HFFc6 (cell line): ENCODE measurements around the gene LBHD2. TPM values are rescaled to one million over a fixed set of nuclear protein-coding genes. Genes with fewer than 3 reads are reported as not detected.
A peak's percentile ranks its signal among the peaks of the same experiment; 100 is the strongest.

ENCODE experiments used
- DNase-seq: peaks from one replicate; pipeline ENCODE4 v3.0.0-alpha.2; 2018
- H3K27ac Mint-ChIP-seq: 2 replicates; pipeline ENCODE4 v1.8.0; 2020; ENCODE audit warnings: mild to moderate bottlenecking, mixed read lengths
- H3K27me3 Mint-ChIP-seq: 2 replicates; pipeline ENCODE4 v1.8.0; 2021; ENCODE audit warnings: mild to moderate bottlenecking, moderate library complexity, mixed read lengths; ENCODE audit not compliant: insufficient read depth
- H3K36me3 Mint-ChIP-seq: 2 replicates; pipeline ENCODE4 v1.8.0; 2021; ENCODE audit warnings: low read depth, mixed read lengths
- H3K4me1 Mint-ChIP-seq: 2 replicates; pipeline ENCODE4 v1.8.0; 2020; ENCODE audit warnings: low read depth, mixed read lengths
- H3K4me3 Mint-ChIP-seq: 2 replicates; pipeline ENCODE4 v1.8.0; 2020; ENCODE audit warnings: mild to moderate bottlenecking, moderate library complexity, mixed read lengths
- H3K9me3 Mint-ChIP-seq: 2 replicates; pipeline ENCODE4 v1.8.0; 2020; ENCODE audit warnings: mild to moderate bottlenecking, mixed read lengths
- total RNA-seq, 6 experiments: library from RNA; stranded (reverse); fragmentation: NEBNext Ultra II Directional; extraction: Animal tissue kit (Norgen Biotek cat#: 25700); gene quantifications; 2 replicates in 1 of 6; 3 replicates in 5 of 6; pipeline ENCODE4 v1.2.3, GENCODE V29; 2021
- TF ChIP-seq, protein P1 (sequence below): fragments of 200-600 bp; sonication (generic); IDR thresholded peaks from 2 replicates; pipeline ENCODE4 v1.5.0; 2021; ENCODE audit warnings: antibody characterized with exemption, mild to moderate bottlenecking

The LBHD2 gene
- total RNA-seq, 6 experiments from 2014 or later = not detected

DNA sequence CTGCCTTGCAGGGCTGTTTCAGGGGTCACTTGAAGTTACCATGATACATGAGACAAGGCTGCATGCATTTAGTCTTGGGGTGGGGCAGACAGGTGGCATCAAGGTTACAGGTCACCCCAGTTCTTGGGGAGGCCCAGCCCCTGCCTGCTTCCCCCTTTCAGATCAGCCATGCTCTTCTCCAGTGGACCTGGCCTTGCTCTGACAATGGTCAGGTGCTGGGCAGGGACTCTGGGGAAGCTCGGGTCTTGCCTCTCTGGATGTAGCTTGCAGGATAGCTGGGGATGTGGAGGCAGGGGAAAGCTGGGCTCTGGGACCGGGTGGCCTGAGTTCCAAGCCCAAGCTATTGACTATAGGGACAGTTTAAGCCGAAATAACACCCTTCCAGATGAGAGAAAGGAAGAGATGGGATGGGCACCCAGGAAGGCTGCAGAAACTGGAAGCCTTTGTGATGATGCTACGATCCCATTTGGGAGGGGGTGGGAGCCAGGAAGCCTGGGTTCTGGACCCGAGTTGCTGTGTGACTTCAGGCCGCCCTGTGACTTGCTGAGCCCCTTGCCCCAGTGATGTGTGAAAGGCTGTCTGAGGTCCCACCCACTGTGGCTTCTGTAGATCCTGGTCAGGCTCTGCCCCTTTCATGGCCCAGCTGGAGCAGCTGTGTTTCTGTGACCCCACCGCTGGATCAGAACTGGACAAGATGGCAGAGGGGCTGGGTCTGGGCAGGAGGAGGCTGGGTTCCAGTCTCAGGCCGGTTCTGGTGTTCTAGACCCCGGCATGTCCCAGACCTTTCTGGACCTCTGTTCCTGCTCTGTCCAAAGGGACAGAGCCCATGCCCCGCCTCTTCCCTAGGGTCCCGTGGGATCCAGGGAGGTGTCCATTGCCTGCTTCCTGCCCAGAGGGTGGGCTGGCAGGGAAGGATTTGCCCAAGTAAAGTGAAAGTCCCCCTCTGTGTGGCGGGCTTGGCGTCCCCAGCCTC, 41.4 kb downstream of the LBHD2 start:
- no peak overlapping the region for H3K27ac Mint-ChIP-seq
- H3K36me3 Mint-ChIP-seq = no peaks in the 10 kb centered on the region
- H3K4me3 Mint-ChIP-seq = no peak overlapping the region
- peaks cover 2% of the 10 kb centered on the region; the same call in 1 of the 2 replicates for H3K27me3 Mint-ChIP-seq
- no peak for DNase-seq
- peaks cover 37% of the 10 kb centered on the region for H3K4me1 Mint-ChIP-seq
- TF ChIP-seq, protein P1, sequence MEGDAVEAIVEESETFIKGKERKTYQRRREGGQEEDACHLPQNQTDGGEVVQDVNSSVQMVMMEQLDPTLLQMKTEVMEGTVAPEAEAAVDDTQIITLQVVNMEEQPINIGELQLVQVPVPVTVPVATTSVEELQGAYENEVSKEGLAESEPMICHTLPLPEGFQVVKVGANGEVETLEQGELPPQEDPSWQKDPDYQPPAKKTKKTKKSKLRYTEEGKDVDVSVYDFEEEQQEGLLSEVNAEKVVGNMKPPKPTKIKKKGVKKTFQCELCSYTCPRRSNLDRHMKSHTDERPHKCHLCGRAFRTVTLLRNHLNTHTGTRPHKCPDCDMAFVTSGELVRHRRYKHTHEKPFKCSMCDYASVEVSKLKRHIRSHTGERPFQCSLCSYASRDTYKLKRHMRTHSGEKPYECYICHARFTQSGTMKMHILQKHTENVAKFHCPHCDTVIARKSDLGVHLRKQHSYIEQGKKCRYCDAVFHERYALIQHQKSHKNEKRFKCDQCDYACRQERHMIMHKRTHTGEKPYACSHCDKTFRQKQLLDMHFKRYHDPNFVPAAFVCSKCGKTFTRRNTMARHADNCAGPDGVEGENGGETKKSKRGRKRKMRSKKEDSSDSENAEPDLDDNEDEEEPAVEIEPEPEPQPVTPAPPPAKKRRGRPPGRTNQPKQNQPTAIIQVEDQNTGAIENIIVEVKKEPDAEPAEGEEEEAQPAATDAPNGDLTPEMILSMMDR = no peak
- no peaks in the 10 kb centered on the region for H3K9me3 Mint-ChIP-seq

DNA sequence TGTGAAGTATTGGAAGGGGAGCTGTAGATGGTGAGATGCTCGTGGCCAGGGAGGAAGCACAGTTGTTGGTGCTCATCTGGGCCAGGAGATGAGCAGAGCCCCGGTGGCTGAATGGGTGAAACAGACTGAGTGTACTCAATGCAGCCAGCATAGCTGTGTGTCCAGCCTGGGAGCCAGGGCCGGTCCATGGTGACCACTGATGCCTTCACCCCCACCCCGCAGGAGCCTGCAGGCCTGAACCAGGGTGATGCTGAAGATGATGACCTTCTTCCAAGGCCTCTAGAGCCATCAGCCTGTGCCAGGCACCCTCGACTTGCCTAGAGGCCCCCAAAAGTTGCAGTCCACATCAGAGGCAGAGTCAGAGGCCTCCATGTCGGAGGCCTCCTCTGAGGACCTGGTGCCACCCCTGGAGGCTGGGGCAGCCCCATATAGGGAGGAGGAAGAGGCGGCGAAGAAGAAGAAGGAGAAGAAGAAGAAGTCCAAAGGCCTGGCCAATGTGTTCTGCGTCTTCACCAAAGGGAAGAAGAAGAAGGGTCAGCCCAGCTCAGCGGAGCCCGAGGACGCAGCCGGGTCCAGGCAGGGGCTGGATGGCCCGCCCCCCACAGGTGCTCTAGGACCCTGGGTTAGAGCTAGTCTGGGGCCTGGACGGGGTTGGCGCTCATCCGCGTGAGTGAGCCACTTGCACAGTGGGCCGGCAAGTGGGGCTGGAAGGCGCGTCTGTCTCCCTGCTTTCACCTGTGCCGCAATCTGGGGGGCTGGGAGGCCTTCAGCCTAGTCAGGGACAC, 42.3 kb downstream of the LBHD2 start:
- H3K27ac Mint-ChIP-seq = no peak overlapping the region
- H3K9me3 Mint-ChIP-seq = no peaks in the 10 kb centered on the region
- TF ChIP-seq, protein P1 = no peak
- DNase-seq = no peak
- peaks cover 2% of the 10 kb centered on the region; the same call in 1 of the 2 replicates for H3K27me3 Mint-ChIP-seq
- no peaks in the 10 kb centered on the region for H3K36me3 Mint-ChIP-seq
- no peak overlapping the region for H3K4me3 Mint-ChIP-seq
- H3K4me1 Mint-ChIP-seq = peaks cover 37% of the 10 kb centered on the region

DNA sequence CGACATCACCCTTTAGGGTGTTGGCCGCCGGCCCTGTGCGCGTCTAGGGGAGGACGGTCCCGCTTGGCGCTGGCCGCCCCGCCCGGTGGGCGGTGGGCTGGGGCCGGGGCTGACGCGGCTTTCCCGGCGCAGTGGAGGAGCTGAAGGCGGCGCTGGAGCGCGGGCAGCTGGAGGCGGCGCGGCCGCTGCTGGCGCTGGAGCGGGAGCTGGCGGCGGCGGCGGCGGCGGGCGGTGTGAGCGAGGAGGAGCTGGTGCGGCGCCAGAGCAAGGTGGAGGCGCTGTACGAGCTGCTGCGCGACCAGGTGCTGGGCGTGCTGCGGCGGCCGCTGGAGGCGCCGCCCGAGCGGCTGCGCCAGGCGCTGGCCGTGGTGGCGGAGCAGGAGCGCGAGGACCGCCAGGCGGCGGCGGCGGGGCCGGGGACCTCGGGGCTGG, 42.9 kb downstream of the LBHD2 start:
- no peak overlapping the region for H3K27ac Mint-ChIP-seq
- no peaks in the 10 kb centered on the region for H3K36me3 Mint-ChIP-seq
- no peak overlapping the region for H3K4me3 Mint-ChIP-seq
- DNase-seq = no peak
- no peaks in the 10 kb centered on the region for H3K9me3 Mint-ChIP-seq
- H3K27me3 Mint-ChIP-seq = peaks cover 2% of the 10 kb centered on the region; the same call in 1 of the 2 replicates
- TF ChIP-seq, protein P1 = no peak
- H3K4me1 Mint-ChIP-seq = peaks cover 35% of the 10 kb centered on the region

DNA sequence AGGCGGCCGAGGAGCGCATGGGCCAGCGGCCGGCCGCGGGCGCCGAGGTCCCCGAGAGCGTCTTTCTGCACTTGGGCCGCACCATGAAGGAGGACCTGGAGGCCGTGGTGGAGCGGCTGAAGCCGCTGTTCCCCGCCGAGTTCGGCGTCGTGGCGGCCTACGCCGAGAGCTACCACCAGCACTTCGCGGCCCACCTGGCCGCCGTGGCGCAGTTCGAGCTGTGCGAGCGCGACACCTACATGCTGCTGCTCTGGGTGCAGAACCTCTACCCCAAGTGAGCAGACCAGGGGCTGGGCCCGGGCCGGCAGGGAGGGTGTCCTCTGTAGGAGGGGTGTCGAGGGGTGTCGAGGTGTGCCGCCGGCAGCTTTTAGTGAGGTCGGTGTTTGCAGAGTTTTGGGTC, 43.3 kb downstream of the LBHD2 start:
- H3K4me3 Mint-ChIP-seq = no peak overlapping the region
- no peaks in the 10 kb centered on the region for H3K36me3 Mint-ChIP-seq
- no peaks in the 10 kb centered on the region for H3K9me3 Mint-ChIP-seq
- H3K27ac Mint-ChIP-seq = no peak overlapping the region
- H3K4me1 Mint-ChIP-seq = peaks cover 31% of the 10 kb centered on the region
- H3K27me3 Mint-ChIP-seq = peaks cover 2% of the 10 kb centered on the region; the same call in 1 of the 2 replicates
- DNase-seq = no peak
- TF ChIP-seq, protein P1 = no peak

DNA sequence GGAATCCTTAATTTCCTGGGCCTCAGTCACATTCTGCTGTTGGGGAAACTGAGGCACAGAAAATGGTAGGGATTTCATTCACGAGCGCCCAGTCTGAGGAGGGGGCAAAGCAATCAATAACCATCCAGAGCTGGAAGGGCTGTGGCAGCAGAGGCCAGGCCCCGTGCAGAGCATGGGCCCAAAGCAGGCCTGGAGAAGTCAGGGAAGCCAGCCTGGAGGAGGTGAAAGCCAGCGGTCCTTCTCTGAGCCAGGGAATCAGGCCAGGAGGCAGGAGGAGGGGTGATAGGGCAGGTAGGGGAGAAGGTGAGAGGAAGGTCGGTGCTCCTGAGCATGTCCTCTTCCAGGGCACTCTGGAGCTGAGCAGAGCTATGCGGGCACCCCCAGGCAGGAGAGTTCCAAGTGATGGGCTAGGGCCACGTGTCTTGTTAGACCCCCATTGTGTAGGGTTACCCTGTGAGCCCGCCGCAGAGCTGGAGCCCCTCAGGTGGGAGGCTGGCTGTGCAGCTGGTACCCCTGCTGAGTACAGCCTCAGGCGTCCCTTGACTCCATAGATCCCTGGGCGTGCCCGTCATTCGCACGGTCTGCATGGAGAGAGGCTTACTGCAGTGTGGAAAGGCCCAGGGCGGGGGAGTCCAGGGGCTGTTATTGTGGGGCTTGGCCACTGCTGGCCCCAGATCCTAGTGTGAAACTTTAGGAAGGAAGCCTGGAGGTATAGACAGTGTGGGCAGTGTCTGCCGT, 44.0 kb downstream of the LBHD2 start:
- peaks cover 5% of the 10 kb centered on the region; the same call in 1 of the 2 replicates for H3K36me3 Mint-ChIP-seq
- H3K4me3 Mint-ChIP-seq = no peak overlapping the region
- H3K27me3 Mint-ChIP-seq = peaks cover 2% of the 10 kb centered on the region; the same call in 1 of the 2 replicates
- peak overlapping the region; percentile 48; the same call in 1 of the 2 replicates for H3K27ac Mint-ChIP-seq
- no peaks in the 10 kb centered on the region for H3K9me3 Mint-ChIP-seq
- no peak for DNase-seq
- peaks cover 31% of the 10 kb centered on the region for H3K4me1 Mint-ChIP-seq
- TF ChIP-seq, protein P1 = no peak
